ENCODE results near the gene CUTA.
A peak's percentile ranks its signal among the peaks of the same experiment; 100 is the strongest.

CUTA gene

DNA sequence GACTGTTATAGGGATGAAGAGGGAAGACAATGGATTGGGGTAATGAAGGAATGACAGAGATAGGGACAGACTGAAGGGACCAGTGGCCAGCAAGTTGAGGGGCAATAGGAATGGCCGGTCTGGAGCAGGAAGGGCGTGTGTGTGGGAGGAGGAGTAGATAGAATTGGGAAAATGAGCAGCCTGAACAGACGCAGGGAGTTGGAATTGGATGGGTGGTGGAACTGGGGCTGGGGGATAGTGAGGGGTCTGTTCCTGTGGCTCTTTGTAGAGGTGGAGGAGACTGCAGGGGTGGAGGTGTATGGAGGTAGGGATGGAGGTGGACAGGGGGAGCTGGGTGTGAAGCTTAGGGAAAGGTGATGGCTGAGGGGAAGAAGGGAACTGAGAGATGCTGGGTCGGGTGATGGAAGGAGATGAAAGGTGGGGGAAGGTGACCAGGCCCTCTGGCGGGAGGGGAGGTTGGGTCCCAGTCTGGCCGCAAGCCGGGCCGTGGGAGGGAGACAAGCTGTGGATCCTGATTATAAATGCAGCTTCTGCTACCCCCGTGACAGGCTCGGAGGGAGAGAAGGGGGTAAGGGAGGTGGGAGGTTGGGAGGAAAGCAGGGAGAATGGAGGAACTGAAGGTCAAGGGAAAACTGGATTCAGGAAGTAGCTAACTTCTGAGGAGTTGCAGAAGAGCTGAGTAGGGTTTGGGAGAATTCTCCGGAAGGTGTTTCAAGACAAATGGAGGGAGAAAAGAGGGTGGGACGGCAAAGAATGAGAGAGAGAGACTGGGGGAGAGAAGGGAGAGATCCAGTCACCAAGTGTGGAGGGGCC is 7.2 kb upstream of the CUTA start:
- DNase-seq (ENCODE audit: low read depth in 2 of 2) = no peak

DNA sequence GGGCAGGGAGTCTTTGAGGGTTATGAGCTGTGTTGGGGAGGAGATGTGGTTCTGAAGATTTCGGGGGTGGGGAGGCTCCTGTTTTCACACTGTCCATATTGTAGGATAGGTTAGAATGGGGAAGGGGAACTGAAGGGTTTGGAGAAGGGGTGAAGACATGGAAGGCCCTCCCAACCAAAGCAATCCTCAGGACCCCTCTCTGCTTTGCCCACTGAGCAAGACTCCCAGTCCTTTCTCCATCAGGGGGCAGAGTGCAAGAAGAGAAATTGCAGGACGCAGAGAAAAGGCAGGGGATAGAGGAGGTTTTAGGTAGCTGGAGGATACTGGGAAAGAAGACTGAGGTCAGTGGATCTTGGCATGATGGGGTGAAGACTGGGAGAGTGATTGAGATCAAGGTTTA is 5.9 kb upstream of the CUTA start:
- DNase-seq (ENCODE audit: low read depth in 2 of 2) = no peak

DNA sequence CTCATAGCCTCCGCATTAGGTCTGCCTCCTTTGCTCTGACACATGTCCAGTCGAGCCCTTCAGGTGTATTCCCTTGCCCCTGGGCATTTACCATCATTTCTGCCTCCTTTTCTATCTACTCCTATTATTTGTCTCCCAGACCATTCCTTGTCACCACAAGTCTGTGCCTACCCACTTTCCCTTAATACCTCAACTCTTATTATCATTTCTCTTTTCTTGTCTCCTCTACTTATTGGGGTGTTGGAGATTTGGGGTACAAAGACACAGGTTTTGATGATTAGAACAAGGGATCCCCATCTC is 3.4 kb upstream of the CUTA start:
- DNase-seq (ENCODE audit: low read depth in 2 of 2) = no peak

DNA sequence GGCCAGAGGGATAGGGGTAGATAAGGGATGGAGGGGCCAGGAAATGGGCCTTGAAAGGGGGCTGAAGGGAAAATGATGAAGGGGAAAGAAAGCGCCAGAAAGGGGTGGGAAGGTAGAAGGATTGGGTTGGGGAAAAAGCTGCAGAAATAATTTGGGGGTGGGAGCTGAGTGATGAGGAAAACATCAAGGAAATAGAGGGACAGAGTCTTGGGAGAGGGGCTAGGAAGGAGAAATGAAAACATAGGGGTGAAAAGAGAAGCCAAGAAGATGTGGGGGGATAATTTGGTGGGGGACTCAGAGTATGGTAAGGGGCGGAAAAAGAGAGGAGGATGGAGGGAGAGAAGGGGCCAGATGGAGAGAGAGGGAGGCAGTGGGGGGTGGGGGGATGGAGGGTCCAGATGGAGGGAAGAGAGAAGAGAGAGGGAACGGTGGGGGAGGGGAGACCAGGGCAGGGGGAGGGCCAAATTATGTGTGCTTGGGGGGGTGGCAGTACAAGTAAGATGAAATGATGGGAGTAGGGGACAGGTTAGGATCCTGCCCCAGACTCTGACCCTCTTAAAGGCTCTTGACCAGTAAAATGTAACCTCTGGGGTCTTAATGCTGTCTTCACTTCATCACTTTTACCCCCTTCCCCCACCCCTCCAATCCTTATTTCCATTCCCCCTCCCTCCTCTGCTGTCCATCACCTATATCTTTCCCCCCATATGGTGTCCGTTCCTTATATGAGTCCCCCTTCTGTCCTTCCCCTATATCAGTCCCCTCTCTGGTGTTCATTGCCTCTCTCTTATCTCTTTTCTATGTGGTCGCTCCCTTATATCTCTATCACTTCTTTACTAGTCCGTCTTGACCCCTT is 2.8 kb upstream of the CUTA start:
- no peak for DNase-seq (ENCODE audit: low read depth in 2 of 2)

DNA sequence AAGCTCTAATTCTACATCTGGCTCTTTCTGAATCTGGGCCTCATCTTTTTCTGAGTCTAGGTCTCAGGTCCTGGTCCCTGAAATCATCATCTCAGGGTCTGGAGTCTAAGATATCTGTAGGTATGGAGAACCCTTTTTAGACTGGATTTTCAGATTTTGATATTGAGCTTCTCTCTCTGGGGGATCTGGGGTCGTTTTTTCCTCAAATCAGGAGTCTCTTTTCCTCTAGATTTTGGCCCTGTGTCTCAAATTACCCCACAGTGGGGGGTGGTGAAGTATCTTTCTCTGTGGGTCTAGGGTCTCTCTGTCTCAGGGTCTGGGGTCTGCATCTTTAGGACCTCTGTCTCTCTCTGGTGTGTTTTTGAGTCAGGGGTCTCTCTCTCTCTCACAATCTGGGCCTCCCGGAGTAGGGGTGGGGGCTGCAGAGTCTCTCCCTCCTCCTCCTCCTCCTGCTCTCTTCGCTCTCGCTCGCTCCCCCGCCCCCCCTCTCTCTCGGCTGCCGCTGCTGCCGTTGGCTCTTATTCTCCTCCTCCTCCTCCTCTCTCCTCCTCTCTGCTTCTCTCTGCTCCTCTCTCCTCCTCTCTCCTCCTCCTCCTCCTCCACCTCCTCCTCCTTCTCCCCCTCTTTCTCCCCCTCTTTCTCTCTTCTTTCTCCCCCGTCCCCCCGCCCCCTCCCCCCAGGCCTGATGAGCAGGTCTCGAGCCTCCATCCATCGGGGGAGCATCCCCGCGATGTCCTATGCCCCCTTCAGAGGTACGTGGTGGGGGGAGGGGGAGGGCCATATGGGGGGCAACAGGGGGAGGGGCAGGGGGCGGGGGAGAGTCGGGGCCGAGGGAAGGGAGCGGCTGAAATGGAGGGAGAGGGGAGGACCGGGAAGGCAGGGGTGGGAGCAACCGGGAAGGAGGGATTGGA is 1.9 kb upstream of the CUTA start, which contains the start of gene SYNGAP1:
SYNGAP1 (plus strand) TSS at position 486 of the 911 bp plus-strand sequence; CDS start at position 686, 200 bp downstream.
- no peak for DNase-seq (ENCODE audit: low read depth in 2 of 2)

DNA sequence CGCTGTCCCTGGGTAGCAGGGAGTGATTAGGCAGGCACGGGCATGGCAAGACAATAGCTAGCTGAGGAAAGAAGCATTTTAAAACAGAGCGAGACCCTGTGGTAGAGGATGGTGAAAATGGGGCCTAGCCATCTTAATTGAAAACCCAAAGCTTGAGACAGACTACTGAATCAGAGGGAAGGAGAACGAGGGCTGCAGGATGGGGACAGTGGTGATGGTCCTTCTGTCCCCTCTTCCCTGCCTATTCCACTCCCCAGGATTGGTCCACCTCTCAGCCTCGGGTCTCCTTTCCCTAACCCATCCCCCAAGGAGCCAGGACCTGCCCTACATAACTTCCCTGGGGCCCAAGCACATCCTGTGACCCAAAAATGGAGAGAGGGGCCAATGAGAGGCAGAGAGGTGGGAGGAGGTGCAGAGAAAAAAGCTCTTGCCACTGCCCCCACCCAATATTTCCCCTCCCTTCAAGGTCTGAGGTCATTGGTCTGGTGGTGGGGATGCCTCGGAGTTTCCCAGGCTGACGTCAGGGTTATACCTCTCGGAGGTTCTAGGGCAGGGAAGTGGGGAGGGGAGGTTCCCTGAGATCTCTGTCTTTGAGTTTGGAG is 884 bp upstream of the CUTA start:
- DNase-seq (ENCODE audit: low read depth in 2 of 2) = peak in 1 of 2 donors; percentile 43

DNA sequence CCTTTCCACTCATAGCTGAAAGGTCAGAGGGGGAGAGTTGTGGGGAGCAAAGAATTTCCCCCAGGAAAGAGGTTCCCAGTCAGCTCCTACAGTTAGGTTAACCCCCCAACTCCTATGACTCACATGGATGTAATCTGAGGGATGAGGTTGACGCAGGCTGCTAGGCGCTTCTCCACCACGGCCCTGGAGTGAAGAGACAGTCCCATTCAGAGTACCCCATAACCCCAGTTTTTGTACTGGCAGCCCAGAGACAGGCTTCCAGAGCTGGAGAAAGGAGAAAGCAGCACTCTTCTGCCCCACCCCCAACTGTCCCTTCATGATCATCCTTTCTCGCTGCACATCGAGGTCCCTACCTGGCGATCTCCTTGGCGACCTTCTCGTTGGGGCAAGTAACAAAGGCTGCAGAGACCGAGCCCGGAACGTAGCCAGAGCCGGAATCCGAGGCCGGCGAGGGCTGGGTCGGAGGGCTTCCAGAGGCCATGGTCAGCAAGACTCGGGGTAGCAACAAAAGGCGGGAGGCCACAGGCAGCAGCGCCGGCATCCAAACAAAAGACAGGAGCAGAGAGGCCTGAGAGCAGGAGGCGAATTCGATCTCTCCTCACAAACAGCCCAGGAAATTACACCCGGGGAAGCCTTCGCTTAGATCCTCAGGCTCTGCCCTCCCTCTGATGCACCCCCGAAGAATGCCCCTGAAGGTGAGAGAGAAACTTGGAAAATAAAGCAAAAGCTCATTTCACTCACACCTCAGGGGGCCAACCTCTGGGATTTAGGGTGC is 592 bp downstream of the CUTA start:
- no peak for DNase-seq (ENCODE audit: low read depth in 2 of 2)

DNA sequence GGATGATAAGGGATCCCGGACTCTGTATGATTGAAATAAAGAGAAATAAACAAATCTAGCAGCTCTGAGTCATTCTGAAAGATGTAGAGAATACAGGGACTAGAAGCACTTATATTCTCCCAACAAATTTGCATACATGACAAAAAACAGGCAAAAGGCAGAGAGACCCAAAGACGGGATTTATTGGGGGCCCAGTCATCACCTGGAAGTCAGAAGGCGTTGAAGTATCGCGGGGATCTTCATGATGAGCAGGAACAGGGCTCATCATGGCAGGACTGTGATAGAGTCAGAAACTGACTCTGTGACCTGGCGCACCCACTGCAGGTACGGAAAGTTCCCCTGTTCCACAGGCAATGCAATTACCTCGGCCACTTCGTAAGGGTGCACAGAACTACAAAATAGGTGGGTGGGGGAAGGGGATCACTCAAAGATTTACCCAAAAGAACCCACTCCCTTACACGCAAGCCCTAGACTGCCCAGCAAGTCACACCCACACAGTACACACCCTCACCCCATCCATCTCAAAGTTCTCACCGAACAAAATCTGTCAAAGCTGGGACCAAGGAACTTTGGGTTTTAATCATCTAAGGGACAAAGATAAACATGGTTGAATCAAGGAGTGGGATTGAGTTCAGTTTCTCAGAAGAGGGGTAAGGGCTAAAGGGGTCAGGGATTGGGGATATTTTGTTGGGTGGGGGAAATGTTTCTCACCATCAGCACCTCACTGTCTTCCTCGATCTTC is 1.4 kb downstream of the CUTA start:
- no peak for DNase-seq (ENCODE audit: low read depth in 2 of 2)

DNA sequence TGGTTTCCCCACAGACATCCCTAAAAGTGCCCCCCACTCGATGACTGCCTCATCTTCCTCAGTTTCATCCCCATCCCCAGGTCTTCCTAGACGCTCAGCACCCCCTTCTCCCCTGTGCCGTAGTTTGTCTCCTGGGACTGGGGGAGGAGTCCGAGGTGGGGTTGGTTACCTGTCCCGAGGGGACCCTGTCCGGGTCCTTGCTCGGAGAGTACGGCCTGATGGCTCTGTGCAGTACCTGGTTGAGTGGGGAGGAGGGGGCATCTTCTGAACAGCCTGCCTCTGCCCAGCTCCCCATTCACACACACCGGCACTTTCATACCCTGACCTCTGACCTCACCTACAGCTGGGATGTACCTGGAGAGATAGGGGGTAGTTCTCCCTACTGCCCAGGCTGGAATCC is 2.1 kb downstream of the CUTA start:
- DNase-seq (ENCODE audit: low read depth in 2 of 2) = no peak

DNA sequence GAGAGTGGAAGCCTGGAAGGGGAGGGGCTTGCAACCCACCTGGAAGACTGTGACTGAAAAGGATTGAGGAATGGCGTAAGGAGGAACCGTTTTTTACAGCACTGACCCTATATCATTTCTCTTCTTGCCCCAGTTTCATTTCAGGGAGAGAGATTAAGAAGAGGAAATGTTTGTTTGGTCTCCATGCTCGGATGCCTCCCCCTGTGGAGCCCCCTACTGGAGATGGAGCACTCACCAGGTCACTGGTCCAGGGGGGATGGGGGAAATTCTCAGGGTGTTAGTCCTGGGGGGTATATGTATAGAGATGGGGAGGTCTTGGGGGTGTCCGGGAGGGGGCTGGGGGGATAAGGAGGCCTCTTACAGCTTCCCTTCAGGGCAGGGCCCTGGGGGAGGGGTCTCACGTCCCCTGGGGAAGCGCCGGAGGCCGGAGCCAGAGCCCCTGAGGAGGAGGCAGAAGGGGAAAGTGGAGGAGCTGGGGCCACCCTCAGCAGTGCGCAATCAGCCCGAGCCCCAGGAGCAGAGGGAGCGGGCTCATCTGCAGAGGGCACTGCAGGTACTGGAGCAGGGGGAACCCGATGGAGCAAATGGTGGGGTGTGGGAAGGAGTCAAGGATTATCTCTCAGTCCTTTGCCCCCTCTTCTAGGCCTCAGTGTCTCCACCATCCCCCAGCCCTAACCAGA is 3.2 kb downstream of the CUTA start:
- no peak for DNase-seq (ENCODE audit: low read depth in 2 of 2)

DNA sequence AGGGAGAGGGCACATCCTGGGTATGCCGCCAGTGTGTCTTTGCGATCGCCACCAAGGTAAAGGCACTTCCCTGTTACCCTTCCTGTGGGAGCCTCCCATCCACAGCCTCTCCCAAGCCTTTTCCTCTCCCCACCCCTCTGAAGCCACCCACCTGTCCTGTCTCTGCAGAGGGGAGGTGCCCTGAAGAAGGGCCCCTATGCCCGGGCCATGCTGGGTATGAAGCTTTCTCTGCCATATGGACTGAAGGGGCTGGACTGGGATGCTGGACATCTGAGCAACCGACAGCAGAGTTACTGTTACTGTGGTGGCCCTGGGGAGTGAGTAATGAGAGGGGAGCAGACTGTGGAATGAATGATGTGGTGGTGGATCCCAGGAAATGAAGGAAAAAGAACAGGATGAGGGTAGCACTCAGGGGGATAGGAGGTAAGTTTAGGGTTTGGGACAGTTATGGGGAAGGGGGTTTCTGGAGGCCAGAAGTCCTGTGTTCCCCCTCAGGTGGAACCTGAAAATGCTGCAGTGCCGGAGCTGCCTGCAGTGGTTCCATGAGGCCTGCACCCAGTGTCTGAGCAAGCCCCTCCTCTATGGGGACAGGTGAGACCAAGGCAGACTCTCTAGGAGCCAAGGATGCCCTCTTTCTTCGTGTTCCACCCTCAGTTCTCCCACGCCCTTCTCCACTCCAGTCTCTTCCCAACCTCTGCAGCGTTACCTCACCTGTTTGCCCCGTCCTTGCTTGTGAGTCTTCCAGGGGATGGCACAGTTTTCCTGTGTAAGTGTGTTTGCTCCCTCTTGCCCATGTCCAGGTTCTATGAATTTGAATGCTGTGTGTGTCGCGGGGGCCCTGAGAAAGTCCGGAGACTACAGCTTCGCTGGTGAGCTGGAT is 4.4 kb downstream of the CUTA start:
- DNase-seq (ENCODE audit: low read depth in 2 of 2) = no peak

DNA sequence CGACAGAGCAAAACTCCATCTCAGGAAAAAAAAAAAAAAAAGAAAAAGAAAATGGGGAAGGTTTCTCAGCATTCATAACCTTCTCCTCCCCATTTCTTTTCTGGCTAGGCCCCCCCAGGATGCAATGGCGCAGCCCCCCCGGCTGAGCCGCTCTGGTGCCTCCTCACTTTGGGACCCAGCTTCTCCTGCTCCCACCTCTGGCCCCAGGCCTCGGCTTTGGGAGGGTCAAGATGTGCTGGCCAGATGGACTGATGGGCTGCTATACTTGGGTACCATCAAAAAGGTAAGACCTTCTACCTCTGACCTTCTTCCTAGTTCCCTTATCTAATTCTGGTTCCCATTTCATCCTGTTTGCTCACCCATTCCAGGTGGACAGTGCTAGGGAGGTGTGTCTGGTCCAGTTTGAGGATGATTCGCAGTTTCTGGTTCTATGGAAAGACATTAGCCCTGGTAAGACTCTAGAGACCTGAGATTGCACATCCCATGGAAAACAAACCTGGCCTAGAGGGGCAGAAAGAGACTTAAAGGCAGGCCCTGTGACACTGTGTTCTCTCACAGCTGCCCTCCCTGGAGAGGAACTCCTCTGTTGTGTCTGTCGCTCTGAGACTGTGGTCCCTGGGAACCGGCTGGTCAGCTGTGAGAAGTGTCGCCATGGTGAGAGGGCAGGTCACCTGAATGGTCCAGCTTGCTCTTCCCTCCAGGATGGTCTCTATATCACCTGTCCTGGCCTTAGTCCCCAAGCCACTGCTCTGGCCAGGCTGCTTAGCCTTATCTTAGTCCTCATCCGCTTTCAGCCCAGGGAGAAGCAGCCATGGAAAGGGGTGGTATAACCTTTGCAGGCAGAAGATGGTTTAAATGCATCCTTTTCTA is 5.5 kb downstream of the CUTA start:
- DNase-seq (ENCODE audit: low read depth in 2 of 2) = no peak

DNA sequence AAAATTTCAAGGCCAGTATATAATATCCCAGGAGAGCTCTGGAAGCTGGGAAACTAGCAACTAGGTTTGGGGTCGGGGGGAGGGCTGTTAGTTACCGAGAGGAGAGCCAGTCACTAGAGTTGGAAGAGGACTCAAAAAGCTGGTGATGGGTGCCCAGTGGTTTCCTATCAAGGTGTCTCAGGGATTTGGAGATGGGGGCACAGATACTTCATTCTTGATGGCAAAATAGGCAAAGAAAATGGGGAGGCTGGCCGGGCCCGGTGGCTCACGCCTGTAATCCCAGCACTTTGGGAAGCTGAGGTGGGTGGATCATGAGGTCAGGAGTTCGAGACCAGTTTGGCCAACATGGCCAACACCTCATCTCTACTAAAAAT is 6.3 kb downstream of the CUTA start:
- DNase-seq (ENCODE audit: low read depth in 2 of 2) = no peak

DNA sequence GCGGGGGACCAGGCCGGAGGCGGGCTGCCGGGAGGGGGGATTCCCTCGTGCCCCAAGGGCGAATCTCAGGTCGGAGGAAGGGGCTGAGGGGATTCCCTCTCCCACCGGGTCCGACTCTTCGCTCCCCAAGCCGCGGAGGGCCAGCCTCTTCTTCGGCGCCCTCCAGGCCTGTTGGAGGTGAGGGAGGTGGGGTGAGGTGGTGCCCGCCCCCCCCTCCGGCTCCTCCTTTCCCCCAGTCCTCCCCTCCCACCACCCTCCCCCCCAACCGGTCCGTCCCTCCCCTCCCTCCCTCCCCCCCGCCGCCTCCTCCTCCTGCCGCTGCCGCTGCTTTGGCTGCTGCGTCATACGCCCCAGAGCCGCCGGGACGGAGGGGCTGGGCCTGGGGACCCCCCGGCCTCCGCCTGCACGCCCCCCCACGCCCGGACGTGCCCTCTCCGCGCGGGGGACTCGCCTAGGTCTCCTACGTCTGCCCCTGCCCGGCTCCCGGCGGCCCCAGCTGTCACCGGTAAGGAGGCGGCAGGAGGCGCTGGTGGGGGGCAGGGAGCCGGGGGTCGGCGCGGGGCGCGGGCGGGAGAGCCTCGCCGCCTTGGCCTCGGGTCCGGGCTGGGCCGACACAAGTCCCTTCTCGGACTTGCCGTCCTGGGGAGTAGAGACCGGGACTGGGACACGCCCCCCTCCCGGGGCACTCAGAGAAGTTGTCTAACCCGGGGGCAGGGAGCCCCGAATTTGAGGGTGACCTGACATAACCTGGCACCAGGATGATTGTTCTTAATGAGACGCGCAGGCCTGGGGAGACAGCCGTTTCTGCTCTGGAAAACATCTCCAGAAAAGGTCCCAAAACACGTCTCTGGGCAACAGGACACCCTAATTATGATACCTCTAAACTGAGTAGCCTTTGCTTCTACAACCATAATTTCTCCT is 6.9 kb downstream of the CUTA start, which contains the start of gene PHF1:
PHF1 (plus strand) TSS at position 304 of the 921 bp plus-strand sequence. CDS start 1,250 bp downstream, outside the sequence.
- peak in 1 of 2 donors; percentile 66 for DNase-seq (ENCODE audit: low read depth in 2 of 2)

DNA sequence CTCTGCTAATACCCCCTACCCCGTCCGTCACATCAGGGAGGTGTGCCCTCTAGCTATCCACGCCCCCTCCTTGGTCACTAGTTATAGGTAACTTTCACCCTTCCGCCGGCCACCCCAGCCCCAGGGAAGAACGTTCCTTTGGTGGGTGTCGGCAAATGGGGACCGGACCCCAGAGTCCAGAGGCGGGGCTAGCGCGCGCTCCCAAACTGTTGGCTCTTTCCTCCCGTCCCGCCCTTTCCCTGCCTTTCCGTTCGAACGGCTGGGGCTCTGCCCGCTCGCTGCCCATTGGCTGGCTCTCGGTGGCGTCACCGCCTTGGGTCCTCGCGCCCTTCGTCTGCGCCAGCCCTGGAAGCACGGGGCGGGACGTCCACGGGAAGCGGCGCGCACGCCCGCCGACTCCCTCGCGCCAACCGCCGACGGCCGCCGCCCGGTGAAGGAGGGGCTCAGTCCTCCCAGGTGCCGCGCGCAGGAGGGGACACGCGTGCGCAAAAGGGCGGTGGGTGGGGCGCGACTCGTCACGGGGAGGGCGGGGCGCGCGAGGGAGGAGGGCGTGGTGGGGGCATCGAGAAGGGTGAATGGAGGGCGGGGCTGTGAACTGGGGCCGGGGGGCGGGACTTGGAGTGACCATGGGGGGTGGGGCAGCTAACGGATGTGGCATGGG is 7.7 kb downstream of the CUTA start:
- peak; percentile 97 to 98 for DNase-seq (ENCODE audit: low read depth in 2 of 2)

All from stimulated activated CD8-positive, alpha-beta memory T cell treated with anti-CD3 and anti-CD28 coated beads, Interleukin-2, amount 100 ng/mL, for 48 hours (primary cell).